Measurements from ENCODE around the gene PRKG1. TPM values are rescaled to one million over a fixed set of nuclear protein-coding genes. Genes with fewer than 3 reads are reported as not detected.

Gene PRKG1
- total and polyA plus RNA-seq, 2 donors (not counting 1 experiment from before 2014, with no cell fraction given) = not detected

GRCh38 chr10:51215951-51216834 lies 141.9 kb downstream of the PRKG1 start:
- Histone ChIP-seq H3K4me2 (replicated peaks; ENCODE audit: low read depth, low read length, poor library complexity, severe bottlenecking) (no peak overlapping the region), H3K79me2 (ENCODE audit: control insufficient read depth, insufficient read depth, low read length) (no peaks in the 10 kb centered on the region), H3K4me1 (ENCODE audit: control insufficient read depth in 2 of 2, insufficient read depth in 2 of 2, low read length in 2 of 2) (no peaks in the 10 kb centered on the region), H3K9me3 (ENCODE audit: control extremely low read depth in 1 of 3, control insufficient read depth in 2 of 3, insufficient read depth in 1 of 3, low read length in 2 of 3) (no peaks in the 10 kb centered on the region), H3K36me3 (replicated peaks in 1 of 2; ENCODE audit: control extremely low read depth in 1 of 2, control insufficient read depth in 1 of 2, extremely low read depth in 1 of 2, insufficient read depth in 2 of 2, low read length in 1 of 2) (no peaks in the 10 kb centered on the region), H3K4me3 (ENCODE audit: control extremely low read depth in 1 of 5, extremely low read depth in 1 of 5, insufficient read depth in 1 of 5, low read depth in 2 of 5, low read length in 4 of 5) (no peak overlapping the region), H3K27me3 (replicated peaks in 1 of 4; ENCODE audit: control extremely low read depth in 1 of 4, control insufficient read depth in 3 of 4, insufficient read depth in 4 of 4, low read length in 3 of 4) (no peaks in the 10 kb centered on the region), H3K27ac (ENCODE audit: low read length in 2 of 2) (no peak overlapping the region), H2AFZ (ENCODE audit: insufficient read depth, low read depth, low read length, poor library complexity, severe bottlenecking) (no peak overlapping the region), H3K9ac (ENCODE audit: low read length) (no peak overlapping the region), H4K20me1 (ENCODE audit: control insufficient read depth, insufficient read depth, low read length, poor library complexity, severe bottlenecking) (no peaks in the 10 kb centered on the region)
- H3K4me1 Mint-ChIP-seq = no peaks in the 10 kb centered on the region
- H3K27me3 Mint-ChIP-seq = no peaks in the 10 kb centered on the region
- ATAC-seq (ENCODE audit: low read depth) (no peak), DNase-seq (no peak)
- TF ChIP-seq, protein P1, sequence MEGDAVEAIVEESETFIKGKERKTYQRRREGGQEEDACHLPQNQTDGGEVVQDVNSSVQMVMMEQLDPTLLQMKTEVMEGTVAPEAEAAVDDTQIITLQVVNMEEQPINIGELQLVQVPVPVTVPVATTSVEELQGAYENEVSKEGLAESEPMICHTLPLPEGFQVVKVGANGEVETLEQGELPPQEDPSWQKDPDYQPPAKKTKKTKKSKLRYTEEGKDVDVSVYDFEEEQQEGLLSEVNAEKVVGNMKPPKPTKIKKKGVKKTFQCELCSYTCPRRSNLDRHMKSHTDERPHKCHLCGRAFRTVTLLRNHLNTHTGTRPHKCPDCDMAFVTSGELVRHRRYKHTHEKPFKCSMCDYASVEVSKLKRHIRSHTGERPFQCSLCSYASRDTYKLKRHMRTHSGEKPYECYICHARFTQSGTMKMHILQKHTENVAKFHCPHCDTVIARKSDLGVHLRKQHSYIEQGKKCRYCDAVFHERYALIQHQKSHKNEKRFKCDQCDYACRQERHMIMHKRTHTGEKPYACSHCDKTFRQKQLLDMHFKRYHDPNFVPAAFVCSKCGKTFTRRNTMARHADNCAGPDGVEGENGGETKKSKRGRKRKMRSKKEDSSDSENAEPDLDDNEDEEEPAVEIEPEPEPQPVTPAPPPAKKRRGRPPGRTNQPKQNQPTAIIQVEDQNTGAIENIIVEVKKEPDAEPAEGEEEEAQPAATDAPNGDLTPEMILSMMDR (IDR thresholded peaks at IDR 0.05) = no peak
- TF ChIP-seq EZH2 (IDR thresholded peaks at IDR 0.05; ENCODE audit: borderline replicate concordance, insufficient read depth, low read depth, low read length, poor library complexity, severe bottlenecking) = no peak
- no peaks in the 10 kb centered on the region for H3K9me3 Mint-ChIP-seq (ENCODE audit: insufficient read depth)
- no CpG with 5 or more reads among the region's 3 CpGs for WGBS (ENCODE audit: insufficient coverage)
- ChIA-PET POLR2A (no interaction called here), CTCF (no interaction called here)
- no peak overlapping the region for H3K4me3 Mint-ChIP-seq
- H3K27ac Mint-ChIP-seq = no peak overlapping the region
- intact Hi-C loops (cut with micrococcal nuclease) = no loop called here

DNA sequence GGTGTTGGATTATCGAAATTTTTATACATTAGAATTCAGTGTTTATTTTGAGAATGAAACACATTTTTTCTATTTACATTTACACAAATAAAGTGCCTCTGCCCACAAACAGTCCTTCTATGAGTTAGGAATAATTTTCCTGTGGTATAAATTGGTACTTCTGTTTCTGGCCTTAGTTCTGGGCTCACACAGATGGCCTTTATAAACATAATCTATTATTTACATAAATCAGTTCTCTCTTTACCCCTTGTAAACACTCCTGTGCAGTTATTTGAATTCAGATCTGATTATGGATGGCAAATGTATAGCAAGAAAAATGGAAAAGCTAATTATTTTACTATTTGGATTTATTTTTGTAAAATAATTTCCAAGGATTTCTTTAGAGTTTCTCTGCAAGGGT lies 143.2 kb downstream of the PRKG1 start:
- no peaks in the 10 kb centered on the region for H3K4me1 ChIP-seq (ENCODE audit: control insufficient read depth in 2 of 2, insufficient read depth in 2 of 2, low read length in 2 of 2)
- Mint-ChIP-seq H3K4me3 (no peak overlapping the region), H3K4me1 (no peaks in the 10 kb centered on the region), H3K27ac (no peak overlapping the region), H3K9me3 (ENCODE audit: insufficient read depth) (no peaks in the 10 kb centered on the region), H3K27me3 (no peaks in the 10 kb centered on the region)
- no peak for TF ChIP-seq EZH2 (IDR thresholded peaks at IDR 0.05; ENCODE audit: borderline replicate concordance, insufficient read depth, low read depth, low read length, poor library complexity, severe bottlenecking)
- TF ChIP-seq, protein P1 (IDR thresholded peaks at IDR 0.05) = no peak
- no peak overlapping the region for H3K27ac ChIP-seq (ENCODE audit: low read length in 2 of 2)
- no CpG with 5 or more reads among the region's 1 CpG for WGBS (ENCODE audit: insufficient coverage)
- no peak overlapping the region for H3K9ac ChIP-seq (ENCODE audit: low read length)
- ATAC-seq (ENCODE audit: low read depth) (no peak), DNase-seq (no peak)
- H3K4me3 ChIP-seq (ENCODE audit: control extremely low read depth in 1 of 5, extremely low read depth in 1 of 5, insufficient read depth in 1 of 5, low read depth in 2 of 5, low read length in 4 of 5) = no peak overlapping the region
- ChIA-PET CTCF (no interaction called here), POLR2A (no interaction called here)
- H3K27me3 ChIP-seq (replicated peaks in 1 of 4; ENCODE audit: control extremely low read depth in 1 of 4, control insufficient read depth in 3 of 4, insufficient read depth in 4 of 4, low read length in 3 of 4) = no peaks in the 10 kb centered on the region
- H2AFZ ChIP-seq (ENCODE audit: insufficient read depth, low read depth, low read length, poor library complexity, severe bottlenecking) = no peak overlapping the region
- no peaks in the 10 kb centered on the region for H3K36me3 ChIP-seq (replicated peaks in 1 of 2; ENCODE audit: control extremely low read depth in 1 of 2, control insufficient read depth in 1 of 2, extremely low read depth in 1 of 2, insufficient read depth in 2 of 2, low read length in 1 of 2)
- H3K9me3 ChIP-seq (ENCODE audit: control extremely low read depth in 1 of 3, control insufficient read depth in 2 of 3, insufficient read depth in 1 of 3, low read length in 2 of 3) = no peaks in the 10 kb centered on the region
- H4K20me1 ChIP-seq (ENCODE audit: control insufficient read depth, insufficient read depth, low read length, poor library complexity, severe bottlenecking) = no peaks in the 10 kb centered on the region
- H3K4me2 ChIP-seq (replicated peaks; ENCODE audit: low read depth, low read length, poor library complexity, severe bottlenecking) = no peak overlapping the region
- intact Hi-C loops (cut with micrococcal nuclease) = no loop called here
- H3K79me2 ChIP-seq (ENCODE audit: control insufficient read depth, insufficient read depth, low read length) = no peaks in the 10 kb centered on the region

Data from B cell (primary cell).